Activated CD4-positive, alpha-beta T cell treated with anti-CD3 and anti-CD28 coated beads, Interleukin-2, amount 10 ng/mL, durations not matched to agents 24 days and 14 days (primary cell): Measurements from ENCODE around the gene AURKAIP1. TPM values are rescaled to one million over a fixed set of nuclear protein-coding genes. Genes with fewer than 3 reads are reported as not detected.

ENCODE experiments used
- DNase-seq: peaks from one replicate; pipeline ENCODE4 v3.0.0; 2022
- H3K27ac Mint-ChIP-seq: one replicate; pipeline ENCODE4 v1.8.0; 2022; ENCODE audit warnings: mild to moderate bottlenecking, mixed read lengths
- H3K27me3 Mint-ChIP-seq: one replicate; pipeline ENCODE4 v1.8.0; 2022; ENCODE audit warnings: mixed read lengths
- H3K36me3 Mint-ChIP-seq: one replicate; pipeline ENCODE4 v1.8.0; 2022; ENCODE audit warnings: low read depth, mild to moderate bottlenecking, mixed read lengths
- H3K4me1 Mint-ChIP-seq: one replicate; pipeline ENCODE4 v1.8.0; 2021; ENCODE audit warnings: mixed read lengths
- H3K4me3 Mint-ChIP-seq: one replicate; pipeline ENCODE4 v1.8.0; 2022; ENCODE audit warnings: mild to moderate bottlenecking, moderate library complexity, mixed read lengths
- H3K9me3 Mint-ChIP-seq: one replicate; pipeline ENCODE4 v1.8.0; 2021; ENCODE audit warnings: mixed read lengths
- intact Hi-C: fragments of 100-400 bp; cut with micrococcal nuclease; formaldehyde crosslinking; loops from one replicate; pipeline ENCODE4 v1.15.1; 2023
- total RNA-seq: library from RNA; stranded (reverse); gene quantifications from 2 replicates; pipeline ENCODE4 v1.2.3, GENCODE V29; 2022

Gene AURKAIP1
- total RNA-seq, 1 donor from 2014 or later, result 146 TPM

GRCh38 chr1:1346501-1346890 is 28.5 kb downstream of the AURKAIP1 start:
- Mint-ChIP-seq H3K27me3 (no peaks in the 10 kb centered on the region), H3K27ac (peak overlapping the region; percentile 26), H3K4me1 (peaks cover 12% of the 10 kb centered on the region), H3K4me3 (peak overlapping the region; percentile 81), H3K36me3 (no peaks in the 10 kb centered on the region), H3K9me3 (no peaks in the 10 kb centered on the region)
- intact Hi-C loops, result no loop called here
- no peak for DNase-seq

- DNase-seq, result no peak
- Mint-ChIP-seq H3K4me1 (peaks cover 12% of the 10 kb centered on the region), H3K4me3 (no peak overlapping the region), H3K9me3 (no peaks in the 10 kb centered on the region), H3K36me3 (peaks cover 4% of the 10 kb centered on the region), H3K27ac (no peak overlapping the region), H3K27me3 (no peaks in the 10 kb centered on the region)
- intact Hi-C loops, result no loop called here
Measured at GRCh38 chr1:1345860-1346500, 29.0 kb downstream of the AURKAIP1 start.

GRCh38 chr1:1345384-1345783 is 29.6 kb downstream of the AURKAIP1 start:
- no peak for DNase-seq
- H3K36me3 Mint-ChIP-seq, result peaks cover 10% of the 10 kb centered on the region
- no peaks in the 10 kb centered on the region for H3K27me3 Mint-ChIP-seq
- H3K4me1 Mint-ChIP-seq, result peaks cover 12% of the 10 kb centered on the region
- intact Hi-C loops, result no loop called here
- no peak overlapping the region for H3K4me3 Mint-ChIP-seq
- no peak overlapping the region for H3K27ac Mint-ChIP-seq
- no peaks in the 10 kb centered on the region for H3K9me3 Mint-ChIP-seq

- H3K27ac Mint-ChIP-seq, result no peak overlapping the region
- intact Hi-C loops, result no loop called here
- H3K36me3 Mint-ChIP-seq, result peaks cover 16% of the 10 kb centered on the region
- no peak for DNase-seq
- H3K4me1 Mint-ChIP-seq, result peaks cover 12% of the 10 kb centered on the region
- H3K9me3 Mint-ChIP-seq, result no peaks in the 10 kb centered on the region
- no peaks in the 10 kb centered on the region for H3K27me3 Mint-ChIP-seq
- no peak overlapping the region for H3K4me3 Mint-ChIP-seq
Measured at GRCh38 chr1:1344655-1345361, 30.2 kb downstream of the AURKAIP1 start.

GRCh38 chr1:1343811-1344421 is 31.1 kb downstream of the AURKAIP1 start:
- Mint-ChIP-seq H3K27me3 (no peaks in the 10 kb centered on the region), H3K36me3 (peaks cover 21% of the 10 kb centered on the region), H3K27ac (no peak overlapping the region), H3K4me3 (no peak overlapping the region), H3K4me1 (peaks cover 12% of the 10 kb centered on the region), H3K9me3 (no peaks in the 10 kb centered on the region)
- intact Hi-C loops, result no loop called here
- DNase-seq, result no peak

GRCh38 chr1:1342584-1343115 is 32.4 kb downstream of the AURKAIP1 start:
- H3K4me1 Mint-ChIP-seq, result peaks cover 11% of the 10 kb centered on the region
- intact Hi-C loops, result no loop called here
- DNase-seq, result no peak
- no peak overlapping the region for H3K4me3 Mint-ChIP-seq
- peaks cover 26% of the 10 kb centered on the region for H3K36me3 Mint-ChIP-seq
- no peaks in the 10 kb centered on the region for H3K27me3 Mint-ChIP-seq
- no peaks in the 10 kb centered on the region for H3K9me3 Mint-ChIP-seq
- H3K27ac Mint-ChIP-seq, result no peak overlapping the region

- peaks cover 7% of the 10 kb centered on the region for H3K4me1 Mint-ChIP-seq
- no peak for DNase-seq
- peaks cover 27% of the 10 kb centered on the region for H3K36me3 Mint-ChIP-seq
- intact Hi-C loops, result no loop called here
- H3K27ac Mint-ChIP-seq, result no peak overlapping the region
- no peak overlapping the region for H3K4me3 Mint-ChIP-seq
- H3K27me3 Mint-ChIP-seq, result no peaks in the 10 kb centered on the region
- H3K9me3 Mint-ChIP-seq, result no peaks in the 10 kb centered on the region
Measured at GRCh38 chr1:1342061-1342562, 32.9 kb downstream of the AURKAIP1 start.

- H3K27me3 Mint-ChIP-seq, result no peaks in the 10 kb centered on the region
- DNase-seq, result no peak
- peaks cover 2% of the 10 kb centered on the region for H3K4me1 Mint-ChIP-seq
- peaks cover 27% of the 10 kb centered on the region for H3K36me3 Mint-ChIP-seq
- no peak overlapping the region for H3K27ac Mint-ChIP-seq
- intact Hi-C loops, result no loop called here
- no peak overlapping the region for H3K4me3 Mint-ChIP-seq
- no peaks in the 10 kb centered on the region for H3K9me3 Mint-ChIP-seq
Measured at GRCh38 chr1:1341549-1342021, 33.4 kb downstream of the AURKAIP1 start.

- H3K4me3 Mint-ChIP-seq, result no peak overlapping the region
- H3K27me3 Mint-ChIP-seq, result no peaks in the 10 kb centered on the region
- peaks cover 2% of the 10 kb centered on the region for H3K4me1 Mint-ChIP-seq
- peaks cover 27% of the 10 kb centered on the region for H3K36me3 Mint-ChIP-seq
- DNase-seq, result no peak
- no peak overlapping the region for H3K27ac Mint-ChIP-seq
- intact Hi-C loops, result no loop called here
- H3K9me3 Mint-ChIP-seq, result no peaks in the 10 kb centered on the region
Measured at GRCh38 chr1:1340791-1341548, 34.0 kb downstream of the AURKAIP1 start.

GRCh38 chr1:1340185-1340584 is 34.8 kb downstream of the AURKAIP1 start:
- peaks cover 27% of the 10 kb centered on the region for H3K36me3 Mint-ChIP-seq
- peaks cover 2% of the 10 kb centered on the region for H3K4me1 Mint-ChIP-seq
- no peaks in the 10 kb centered on the region for H3K9me3 Mint-ChIP-seq
- DNase-seq, result no peak
- no peak overlapping the region for H3K27ac Mint-ChIP-seq
- H3K4me3 Mint-ChIP-seq, result no peak overlapping the region
- intact Hi-C loops, result no loop called here
- no peaks in the 10 kb centered on the region for H3K27me3 Mint-ChIP-seq

GRCh38 chr1:1338278-1338677 is 36.7 kb downstream of the AURKAIP1 start:
- Mint-ChIP-seq H3K4me3 (no peak overlapping the region), H3K4me1 (no peaks in the 10 kb centered on the region), H3K36me3 (peaks cover 27% of the 10 kb centered on the region), H3K27me3 (no peaks in the 10 kb centered on the region), H3K27ac (no peak overlapping the region), H3K9me3 (no peaks in the 10 kb centered on the region)
- intact Hi-C loops, result no loop called here
- no peak for DNase-seq

- Mint-ChIP-seq H3K27ac (no peak overlapping the region), H3K36me3 (peaks cover 27% of the 10 kb centered on the region), H3K4me1 (no peaks in the 10 kb centered on the region), H3K27me3 (no peaks in the 10 kb centered on the region), H3K9me3 (no peaks in the 10 kb centered on the region), H3K4me3 (no peak overlapping the region)
- DNase-seq, result peak; percentile 78
- intact Hi-C loops, result no loop called here
Measured at GRCh38 chr1:1337793-1338147, 37.2 kb downstream of the AURKAIP1 start.

- Mint-ChIP-seq H3K4me1 (no peaks in the 10 kb centered on the region), H3K4me3 (no peak overlapping the region), H3K36me3 (peaks cover 27% of the 10 kb centered on the region), H3K27ac (no peak overlapping the region), H3K27me3 (no peaks in the 10 kb centered on the region), H3K9me3 (no peaks in the 10 kb centered on the region)
- intact Hi-C loops, result no loop called here
- DNase-seq, result no peak
Measured at GRCh38 chr1:1336931-1337792, 37.8 kb downstream of the AURKAIP1 start.
